HG02642 (cell line): Measurements from ENCODE around the gene TEKT1.
"Not testable (repeated sequence)": the region's sequence is repeated elsewhere in the genome, so short reads cannot be mapped to it uniquely, and the experiment has no call there.

Experiments
- ATAC-seq: cut with Tn5 transposase; IDR thresholded peaks from one replicate; pipeline ENCODE4 v1.9.1; 2021; ENCODE audit warnings: mild to moderate bottlenecking; ENCODE audit not compliant: unreplicated experiment, poor library complexity

TEKT1 gene

GRCh38 chr17:6818938-6819337 lies 12.6 kb downstream of the TEKT1 start:
- ATAC-seq = no peak

DNA sequence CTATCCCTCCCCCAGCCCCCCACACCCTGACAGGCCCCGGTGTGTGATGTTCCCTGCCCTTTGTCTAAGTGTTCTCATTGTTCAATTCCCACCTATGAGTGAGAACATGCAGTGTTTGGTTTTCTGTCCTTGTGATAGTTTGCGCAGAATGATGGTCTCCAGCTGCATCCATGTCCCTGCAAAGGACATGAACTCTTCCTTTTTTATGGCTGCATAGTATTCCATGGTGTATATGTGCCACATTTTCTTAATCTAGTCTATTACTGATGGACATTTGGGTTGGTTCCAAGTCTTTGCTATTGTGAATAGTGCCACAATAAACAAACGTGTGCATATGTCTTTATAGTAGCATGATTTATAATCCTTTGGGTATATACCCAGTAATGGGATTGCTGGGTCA lies 15.2 kb downstream of the TEKT1 start:
- not testable (repeated sequence) for ATAC-seq

DNA sequence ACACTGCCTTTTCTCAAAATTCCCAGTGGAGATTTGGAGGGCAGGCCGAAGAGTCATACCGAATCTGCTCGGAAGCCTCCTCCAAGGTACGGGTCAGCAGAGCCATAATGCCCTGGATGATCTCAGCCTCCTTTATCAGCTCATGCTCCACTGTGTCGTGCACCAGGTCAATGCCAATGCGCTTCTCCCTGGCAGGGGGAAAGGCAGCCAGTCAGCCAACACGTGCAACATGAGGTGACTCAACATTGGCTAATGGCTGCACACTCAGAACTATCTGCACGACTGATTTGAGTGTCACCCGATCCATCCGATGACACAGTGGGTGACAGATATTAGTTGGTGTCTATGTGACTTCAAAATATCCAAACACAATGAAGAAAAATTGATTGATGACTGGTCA lies 15.8 kb downstream of the TEKT1 start:
- no peak for ATAC-seq

GRCh38 chr17:6812295-6812694 lies 19.2 kb downstream of the TEKT1 start:
- ATAC-seq = no peak

- ATAC-seq = no peak
Observed at GRCh38 chr17:6811510-6811909, 20.0 kb downstream of the TEKT1 start.

GRCh38 chr17:6800422-6801027 lies 31.0 kb downstream of the TEKT1 start:
- ATAC-seq = no peak

- no peak for ATAC-seq
Observed at GRCh38 chr17:6799738-6800137, 31.8 kb downstream of the TEKT1 start.

GRCh38 chr17:6797718-6798351 lies 33.7 kb downstream of the TEKT1 start:
- ATAC-seq = no peak

- no peak for ATAC-seq
Observed at GRCh38 chr17:6796887-6797490, 34.5 kb downstream of the TEKT1 start.

- no peak for ATAC-seq
Observed at GRCh38 chr17:6796017-6796886, 35.3 kb downstream of the TEKT1 start.

- no peak for ATAC-seq
Observed at GRCh38 chr17:6793748-6794493, 37.6 kb downstream of the TEKT1 start.

DNA sequence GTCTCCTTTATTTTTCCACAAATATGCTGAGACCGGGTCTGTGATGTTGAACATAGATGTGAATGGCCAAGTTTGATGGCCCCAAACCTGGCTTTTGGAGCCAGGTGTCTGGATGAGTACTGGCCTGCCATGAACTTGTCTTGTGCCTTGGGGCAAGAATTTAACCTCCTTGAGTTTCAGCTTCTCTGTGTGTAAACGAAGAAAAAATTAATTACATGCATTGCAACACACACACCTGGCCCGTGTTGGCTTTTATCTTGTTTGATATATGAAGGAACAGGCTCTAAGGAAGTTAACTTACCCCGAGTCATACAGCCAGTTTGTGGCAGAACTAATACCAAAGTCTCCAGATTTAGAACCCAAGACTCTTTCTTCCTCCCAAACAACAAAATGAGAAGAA lies 42.4 kb downstream of the TEKT1 start:
- no peak for ATAC-seq

DNA sequence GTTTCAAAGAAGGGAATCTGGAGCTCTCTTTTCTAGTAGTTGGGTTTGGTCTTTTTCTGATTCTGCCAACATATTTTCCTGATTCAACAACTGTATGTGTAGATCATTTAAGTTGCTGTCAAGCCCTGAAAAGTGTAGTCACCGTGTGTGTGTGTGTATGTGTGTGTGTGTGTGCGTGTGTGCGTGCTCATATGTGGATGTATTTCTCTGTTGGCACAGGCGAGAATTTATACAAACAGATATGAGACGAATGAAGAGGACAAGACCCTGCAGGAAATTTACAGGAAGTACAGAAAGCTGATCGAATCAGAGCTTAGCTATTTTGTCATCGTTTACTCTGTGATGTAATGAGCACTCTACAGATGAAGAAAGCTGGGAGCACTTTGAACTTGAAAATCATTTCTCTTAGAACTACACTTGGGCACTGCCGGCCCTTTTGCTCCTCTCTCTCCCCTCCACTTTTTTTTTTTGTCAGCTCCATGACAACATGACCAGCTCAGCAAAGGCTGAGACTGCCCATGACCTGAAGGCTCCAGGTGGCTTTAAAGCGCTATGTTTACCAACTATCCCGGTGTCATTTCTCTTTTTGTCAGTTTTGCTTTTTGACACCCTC lies 44.3 kb downstream of the TEKT1 start:
- ATAC-seq = no peak

DNA sequence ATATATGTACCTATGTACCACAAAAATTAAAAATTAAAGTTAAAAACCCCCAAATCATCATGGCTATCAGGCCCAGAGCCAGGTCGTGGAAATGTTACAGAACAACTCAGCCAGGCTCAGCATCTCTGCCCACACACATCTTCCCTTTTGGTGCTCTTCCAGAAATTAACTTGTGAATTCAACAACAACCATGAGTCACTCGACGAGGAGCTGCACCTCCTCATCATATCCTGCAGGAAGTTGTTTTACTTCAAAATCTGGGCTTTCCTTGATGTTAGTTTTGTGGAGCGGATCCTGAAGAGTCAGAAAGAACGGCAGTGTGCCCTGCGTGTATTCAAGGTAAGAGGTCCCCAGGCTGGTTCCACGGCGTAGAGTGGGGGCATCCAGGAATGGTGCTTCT lies 44.9 kb downstream of the TEKT1 start:
- ATAC-seq = no peak

- no peak for ATAC-seq
Observed at GRCh38 chr17:6782244-6782643, 49.3 kb downstream of the TEKT1 start.

- ATAC-seq = no peak
Observed at GRCh38 chr17:6780886-6781285, 50.6 kb downstream of the TEKT1 start.

DNA sequence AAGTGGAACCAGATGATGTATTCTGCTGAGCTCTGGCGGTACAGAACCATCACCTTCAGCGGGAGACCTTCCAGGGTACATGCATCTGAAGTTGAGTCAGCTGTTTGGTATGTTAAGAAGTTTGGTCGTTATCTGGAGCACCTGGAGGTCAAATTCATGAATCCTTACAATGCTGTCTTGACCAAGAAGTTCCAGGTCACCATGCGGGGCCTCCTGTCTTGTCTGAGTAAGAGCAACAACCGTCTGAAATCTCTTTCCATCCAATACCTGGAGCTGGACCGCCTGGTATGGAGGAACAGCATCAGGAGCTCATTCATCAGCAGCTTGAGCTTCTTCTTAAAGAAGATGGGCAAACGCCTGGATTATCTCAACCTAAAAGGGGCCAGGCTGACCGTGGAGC lies 51.5 kb downstream of the TEKT1 start:
- ATAC-seq = no peak

- ATAC-seq = no peak
Observed at GRCh38 chr17:6779411-6779810, 52.1 kb downstream of the TEKT1 start.

DNA sequence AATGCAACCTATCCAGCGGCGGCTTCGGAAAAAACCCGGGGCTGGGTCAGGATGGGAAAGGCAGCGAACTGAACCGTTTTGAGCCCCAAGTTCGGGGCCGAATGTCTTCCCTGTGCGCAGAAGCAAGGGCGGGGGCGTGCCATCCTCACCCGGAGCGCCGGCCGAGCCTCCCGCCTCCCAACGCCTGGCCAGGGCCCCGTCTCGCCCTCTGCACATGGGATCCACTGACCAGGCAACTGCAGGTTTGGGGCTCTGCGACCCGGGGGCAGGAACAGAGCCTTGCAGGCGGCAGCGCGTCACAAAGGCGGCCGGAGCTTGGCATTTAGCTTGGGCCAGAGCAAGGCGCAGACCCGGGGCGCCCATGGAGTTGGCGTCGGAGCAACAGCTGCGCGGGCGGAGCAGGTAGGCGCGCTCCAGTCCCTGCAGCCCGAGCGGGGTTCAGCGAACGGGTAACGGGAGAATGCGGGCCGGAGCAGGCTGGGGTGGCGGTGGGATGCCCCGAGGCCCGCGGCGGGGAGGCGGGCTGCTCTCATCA lies 55.6 kb downstream of the TEKT1 start, which contains the start of gene FBXO39:
Gene FBXO39 (plus strand): TSS at position 345 of the 535 bp plus-strand sequence. CDS start 3,654 bp downstream, outside the sequence.
- no peak for ATAC-seq
